ENCODE measurements around the gene FAM53B.

- TF ChIP-seq CTCF (conservative IDR thresholded peaks at IDR 0.05; ENCODE audit: low read length) (no peak), EZH2phosphoT487 (IDR thresholded peaks at IDR 0.05; ENCODE audit: borderline replicate concordance, low read depth, low read length) (no peak)
Observed at GRCh38 chr10:124686707-124687376, 57.3 kb downstream of the FAM53B start.
